GM11168 (cell line): ENCODE measurements around the gene CMA1.
"Not testable (repeated sequence)": the region's sequence is repeated elsewhere in the genome, so short reads cannot be mapped to it uniquely, and the experiment has no call there.

Source experiments
- in situ Hi-C: fragments of 300-500 bp; cut with MboI; formaldehyde crosslinking; loops from one replicate; pipeline ENCODE4 v1.12.0; 2022; ENCODE audit warnings: low sequenced_read_pairs; ENCODE audit not compliant: unreplicated experiment

Gene CMA1, protein sequence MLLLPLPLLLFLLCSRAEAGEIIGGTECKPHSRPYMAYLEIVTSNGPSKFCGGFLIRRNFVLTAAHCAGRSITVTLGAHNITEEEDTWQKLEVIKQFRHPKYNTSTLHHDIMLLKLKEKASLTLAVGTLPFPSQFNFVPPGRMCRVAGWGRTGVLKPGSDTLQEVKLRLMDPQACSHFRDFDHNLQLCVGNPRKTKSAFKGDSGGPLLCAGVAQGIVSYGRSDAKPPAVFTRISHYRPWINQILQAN

DNA sequence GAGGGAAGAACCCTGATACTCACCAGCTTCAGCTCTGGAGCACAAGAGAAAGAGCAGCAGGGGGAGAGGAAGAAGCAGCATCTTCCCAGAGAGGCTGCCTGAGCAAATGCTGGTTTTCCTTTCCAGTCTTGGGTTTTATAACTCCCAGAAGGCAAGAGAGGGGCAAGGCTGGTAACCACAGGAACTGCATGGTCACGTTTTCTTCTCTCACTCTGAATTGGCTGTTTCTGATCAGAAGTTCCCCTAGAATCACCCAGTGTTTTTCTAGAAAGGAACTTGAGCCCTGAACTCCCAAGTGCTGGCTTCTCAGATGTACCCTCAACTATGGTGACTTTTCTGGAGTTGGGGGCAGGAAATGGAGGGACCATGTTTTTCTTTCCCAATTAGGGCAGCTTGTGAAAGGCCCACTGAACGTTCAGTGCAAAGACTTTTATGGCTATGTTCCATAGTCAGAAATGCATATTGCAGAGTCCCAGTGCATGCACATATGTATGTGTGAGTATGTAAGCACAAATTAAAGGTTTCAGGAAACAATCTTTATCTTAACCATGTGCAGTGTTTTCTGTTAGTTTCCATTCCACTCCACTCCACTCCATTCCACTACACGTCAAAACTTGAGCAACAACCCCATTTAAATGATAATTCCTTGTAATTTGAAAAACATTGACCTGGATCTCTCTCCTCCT lies at the start of gene CMA1:
Gene CMA1, minus strand, starts transcription at position 111 of the 686 bp plus-strand sequence. Its CDS starts 30 bp downstream, at position 81.
- in situ Hi-C loops, result no loop called here

DNA sequence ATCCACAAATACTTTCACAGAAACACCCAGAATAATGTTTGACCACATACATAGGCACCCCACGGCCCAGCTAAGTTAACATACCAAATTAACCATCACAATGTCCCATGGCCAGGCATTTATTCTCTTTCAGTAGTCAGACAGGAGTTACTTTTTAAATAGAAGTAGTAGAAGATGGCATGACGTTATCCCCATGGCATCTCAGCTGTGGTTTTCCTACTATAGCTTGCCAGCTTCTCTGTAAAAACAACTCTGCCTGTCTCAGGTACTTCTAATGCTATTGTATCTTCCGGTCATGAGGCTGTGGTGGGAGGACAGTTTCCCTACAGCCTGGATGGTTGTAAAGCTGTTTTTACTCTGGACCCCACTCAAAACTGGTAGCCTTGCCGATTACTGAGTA lies 48.7 kb upstream of the CMA1 start:
- in situ Hi-C loops, result no loop called here

DNA sequence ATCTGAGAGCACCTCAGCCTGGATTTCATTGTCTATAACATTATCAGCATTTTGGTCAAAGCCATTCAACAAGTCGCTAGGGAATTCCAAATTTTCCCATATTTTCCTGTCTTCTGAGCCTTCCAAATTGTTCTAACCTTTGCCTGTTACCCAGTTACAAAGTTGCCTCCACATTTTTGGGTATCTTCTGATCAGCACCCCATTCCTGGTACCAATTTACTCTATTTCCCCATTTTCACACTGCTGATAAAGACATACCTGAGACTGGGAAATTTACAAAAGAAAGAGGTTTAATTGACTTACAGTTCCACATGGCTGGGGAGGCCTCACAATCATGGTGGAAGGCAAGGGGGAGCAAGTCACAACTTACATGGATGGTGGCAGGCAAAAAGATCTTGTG lies 41.0 kb upstream of the CMA1 start:
- in situ Hi-C loops, result not testable (repeated sequence)

DNA sequence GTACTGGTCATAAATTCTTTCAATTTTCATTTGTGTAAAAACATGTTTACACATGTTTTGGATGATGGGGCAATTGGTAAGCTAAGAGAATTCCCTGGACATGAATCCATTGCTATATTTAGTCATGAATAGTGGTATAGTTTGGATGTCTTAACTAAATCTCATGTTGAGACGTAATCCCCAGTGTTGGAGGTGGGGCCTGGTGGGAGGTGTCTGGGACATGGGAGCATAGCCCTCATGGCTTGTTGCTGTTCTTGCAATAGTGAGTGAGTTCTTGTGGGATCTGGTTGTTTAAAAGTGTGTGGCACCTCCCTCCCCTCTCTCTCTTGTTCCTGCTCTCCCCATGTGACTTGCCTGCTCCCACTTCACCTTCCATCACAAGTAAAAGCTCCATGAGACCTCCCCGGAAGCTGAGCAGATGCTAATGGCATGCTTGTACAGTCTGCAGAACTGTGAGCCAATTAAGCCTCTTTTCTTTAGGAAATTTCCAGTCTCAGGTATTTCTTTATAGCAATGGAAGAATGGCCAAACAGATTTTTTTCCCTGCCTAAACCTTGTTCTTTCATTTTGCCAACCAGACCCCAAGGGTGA lies 34.4 kb upstream of the CMA1 start:
- in situ Hi-C loops, result no loop called here

DNA sequence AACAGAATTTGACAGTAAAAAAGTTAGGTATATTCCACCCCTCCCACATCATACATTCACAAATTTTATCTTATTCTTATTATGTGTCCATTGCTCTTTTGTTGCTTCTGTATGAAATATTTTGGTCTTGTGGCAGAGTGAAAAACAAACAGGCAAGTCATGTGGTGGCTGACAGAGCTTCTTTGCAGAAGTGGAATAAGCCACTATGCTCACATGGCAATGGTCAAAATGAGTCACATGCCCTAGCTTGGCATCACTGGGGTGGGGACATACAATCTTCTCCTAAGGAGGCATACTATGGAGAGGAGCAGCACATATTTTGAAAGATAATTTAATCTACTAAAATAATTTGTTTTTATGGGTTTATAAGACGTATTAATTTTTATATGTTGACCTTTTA lies 27.7 kb upstream of the CMA1 start:
- in situ Hi-C loops, result no loop called here

DNA sequence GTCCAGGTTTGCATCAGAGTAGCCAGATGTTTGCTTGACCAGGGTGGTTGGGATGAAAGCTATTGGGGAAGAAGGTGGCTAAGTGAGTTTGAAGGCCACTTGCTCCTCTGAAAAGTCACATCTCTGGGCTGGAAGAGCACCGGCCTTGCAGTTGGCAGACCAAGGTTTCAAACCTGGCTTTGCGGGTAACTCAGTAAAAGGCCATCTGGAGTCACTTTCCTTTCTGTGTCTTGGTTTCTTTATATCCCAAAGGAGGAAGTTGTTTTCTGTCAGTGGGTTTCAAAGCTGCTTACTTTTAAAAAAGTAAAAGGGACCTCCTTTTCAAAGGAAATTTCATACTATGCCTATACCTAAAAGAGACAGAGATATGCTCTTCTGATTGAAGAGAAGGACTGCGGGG lies 26.2 kb upstream of the CMA1 start:
- in situ Hi-C loops, result no loop called here

DNA sequence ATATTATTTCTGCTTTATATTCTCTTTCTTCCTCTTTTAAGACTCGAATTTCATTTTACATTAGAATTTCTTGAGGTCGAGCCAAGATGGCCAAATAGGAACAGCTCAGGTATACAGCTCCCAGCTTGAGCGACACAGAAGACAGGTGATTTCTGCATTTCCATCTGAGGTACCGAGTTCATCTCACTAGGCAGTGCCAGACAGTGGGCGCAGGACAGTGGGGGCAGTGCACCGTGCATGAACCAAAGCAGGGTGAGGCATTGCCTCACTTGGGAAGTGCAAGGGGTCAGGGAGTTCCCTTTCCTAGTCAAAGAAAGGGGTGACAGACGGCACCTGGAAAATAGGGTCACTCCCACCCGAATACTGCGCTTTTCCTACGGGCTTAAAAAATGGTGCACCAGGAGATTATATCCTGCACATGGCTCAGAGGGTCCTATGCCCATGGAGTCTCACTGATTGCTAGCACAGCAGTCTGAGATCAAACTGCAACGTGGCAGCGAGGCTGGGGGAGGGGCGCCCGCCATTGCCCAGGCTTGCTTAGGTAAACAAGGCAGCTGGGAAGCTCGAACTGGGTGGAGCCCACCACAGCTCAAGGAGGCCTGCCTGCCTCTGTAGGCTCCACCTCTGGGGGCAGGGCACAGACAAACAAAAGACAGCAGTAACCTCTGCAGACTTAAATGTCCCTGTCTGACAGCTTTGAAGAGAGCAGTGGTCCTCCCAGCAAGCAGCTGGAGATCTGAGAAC lies 18.0 kb upstream of the CMA1 start:
- in situ Hi-C loops, result not testable (repeated sequence)

DNA sequence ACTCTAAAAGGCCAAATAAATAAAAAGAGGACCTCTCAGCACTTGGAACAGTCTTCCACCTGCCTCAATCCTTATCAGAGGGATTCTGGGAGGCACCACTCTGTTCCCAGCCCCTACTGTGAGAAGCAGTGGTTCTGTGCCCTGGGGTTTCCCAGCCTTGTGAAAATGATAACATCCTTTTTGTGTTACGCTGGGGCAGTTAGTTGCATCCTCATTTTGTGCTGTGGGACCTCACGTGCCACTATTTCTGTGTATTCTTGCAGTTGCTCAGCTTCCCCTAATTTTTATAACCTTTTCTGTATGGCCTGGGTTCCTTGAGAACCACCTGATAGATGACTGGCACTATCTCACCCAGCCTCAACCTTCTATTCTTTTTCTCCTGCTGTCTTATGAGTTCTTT lies 10.8 kb upstream of the CMA1 start:
- in situ Hi-C loops, result no loop called here

DNA sequence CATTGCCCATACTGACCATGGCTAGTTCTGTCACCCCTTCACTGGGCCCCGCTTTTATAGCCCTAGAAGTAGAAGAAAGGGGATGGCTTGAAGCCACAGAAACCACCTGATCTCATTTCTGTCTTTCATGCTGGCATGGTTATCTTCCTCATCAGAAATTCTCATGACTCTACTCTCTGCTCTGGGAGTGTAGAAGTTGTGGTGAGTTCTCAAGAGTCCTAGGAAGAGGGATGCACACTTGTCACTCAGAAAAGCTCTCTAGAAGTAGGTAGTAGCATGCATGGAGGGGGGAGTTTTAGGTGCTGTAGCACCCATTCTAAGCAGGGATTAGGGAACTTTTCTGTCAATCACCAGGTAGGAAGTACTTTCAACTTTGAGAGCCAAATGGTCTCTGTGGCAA lies 6.1 kb upstream of the CMA1 start:
- in situ Hi-C loops, result no loop called here

DNA sequence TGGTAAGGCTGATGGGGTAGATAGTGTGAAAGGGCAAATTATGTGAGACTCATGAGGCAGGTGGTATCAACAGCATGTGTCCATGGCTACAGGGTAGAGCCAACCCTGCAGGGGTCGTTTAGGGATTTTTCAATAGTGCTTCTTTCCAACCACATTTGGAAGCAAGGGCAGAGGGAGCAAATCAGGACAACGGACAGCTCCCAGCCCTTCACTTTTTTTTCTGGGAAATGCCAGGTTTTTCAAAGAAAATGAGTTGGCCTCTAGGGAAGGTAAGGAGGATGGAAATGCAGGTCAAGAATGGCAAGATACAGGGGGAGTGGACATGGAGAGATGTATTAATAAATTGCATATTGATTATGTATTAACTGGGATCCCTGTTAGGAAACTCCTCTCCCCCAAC lies 4.9 kb upstream of the CMA1 start:
- in situ Hi-C loops, result no loop called here

DNA sequence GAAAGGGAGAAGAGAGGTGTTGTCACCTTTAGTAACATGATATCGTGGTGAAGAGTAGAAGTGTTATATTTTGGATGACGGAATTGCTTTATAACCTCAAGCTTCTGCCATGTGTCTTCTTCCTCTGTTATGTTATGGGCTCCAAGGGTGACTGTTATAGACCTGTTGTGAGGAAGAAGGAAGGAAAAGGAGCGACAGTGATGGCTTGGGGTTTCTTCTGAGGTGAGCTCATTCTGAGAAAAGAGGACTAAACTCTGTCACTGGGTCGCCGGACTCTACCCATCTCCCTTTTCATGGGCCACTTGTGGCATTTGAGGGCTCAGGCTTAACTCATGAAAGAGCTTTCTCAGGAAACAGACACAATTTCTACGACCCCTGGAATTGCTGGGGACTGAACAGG lies 1.6 kb downstream of the CMA1 start:
- in situ Hi-C loops, result no loop called here

DNA sequence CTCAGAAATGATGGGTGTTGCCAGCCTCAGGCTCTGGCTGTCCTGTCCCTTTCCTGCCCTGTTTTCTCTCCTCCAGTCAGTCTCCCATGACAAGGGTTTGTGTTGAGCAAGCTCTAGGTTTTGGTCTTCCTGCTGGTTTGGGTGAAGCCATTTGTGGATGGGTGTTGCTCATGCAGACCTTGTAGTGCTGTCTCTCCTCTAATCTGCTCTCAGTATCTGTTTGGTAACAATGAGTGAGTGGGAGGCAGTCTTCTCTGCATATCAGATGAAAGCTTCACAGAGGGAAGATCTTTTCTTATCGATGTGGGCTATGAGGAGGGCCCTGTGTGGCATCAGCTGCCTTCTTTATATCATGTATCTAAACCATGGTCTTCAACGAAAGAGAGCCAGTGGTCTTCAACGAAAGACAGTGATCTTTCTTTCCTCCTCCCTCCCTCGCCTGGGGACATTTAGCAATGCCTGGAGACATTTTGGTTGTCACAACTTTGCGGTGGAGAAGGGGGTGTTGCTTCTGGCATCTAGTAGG lies 3.6 kb downstream of the CMA1 start:
- in situ Hi-C loops, result no loop called here

DNA sequence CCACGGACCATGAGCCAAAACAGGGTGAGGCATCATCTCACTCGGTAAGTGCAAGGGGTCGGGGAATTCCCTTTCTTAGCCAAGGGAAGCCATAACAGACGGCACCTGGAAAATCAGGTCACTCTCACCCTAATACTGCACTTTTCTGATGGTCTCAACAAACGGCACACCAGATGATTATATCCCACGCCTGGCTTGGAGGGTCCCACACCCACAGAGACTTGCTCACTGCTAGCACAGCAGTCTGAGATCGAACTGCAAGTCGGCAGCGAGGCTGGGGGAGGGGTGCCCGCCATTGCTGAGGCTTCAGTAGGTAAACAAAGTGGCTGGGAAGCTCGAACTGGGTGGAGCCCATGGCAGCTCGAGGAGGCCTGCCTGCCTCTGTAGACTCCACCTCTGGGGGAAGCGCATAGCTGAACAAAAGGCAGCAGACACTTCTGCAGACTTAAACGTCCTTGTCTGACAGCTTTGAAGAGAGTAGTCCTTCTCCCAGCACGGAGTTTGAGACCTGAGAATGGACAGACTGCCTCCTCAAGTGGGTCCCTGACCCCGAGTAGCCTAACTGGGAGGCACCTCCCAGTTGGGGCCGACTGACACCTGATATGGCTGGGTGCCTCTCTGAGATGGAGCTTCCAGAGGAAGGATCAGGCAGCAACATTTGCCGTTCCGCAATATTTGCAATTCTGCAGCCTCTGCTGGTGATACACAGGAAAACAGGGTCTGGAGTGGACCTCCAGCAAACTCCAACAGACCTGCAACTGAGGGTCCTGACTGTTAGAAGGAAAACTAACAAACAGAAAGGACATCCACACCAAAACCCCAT lies 16.3 kb downstream of the CMA1 start:
- in situ Hi-C loops, result not testable (repeated sequence)

DNA sequence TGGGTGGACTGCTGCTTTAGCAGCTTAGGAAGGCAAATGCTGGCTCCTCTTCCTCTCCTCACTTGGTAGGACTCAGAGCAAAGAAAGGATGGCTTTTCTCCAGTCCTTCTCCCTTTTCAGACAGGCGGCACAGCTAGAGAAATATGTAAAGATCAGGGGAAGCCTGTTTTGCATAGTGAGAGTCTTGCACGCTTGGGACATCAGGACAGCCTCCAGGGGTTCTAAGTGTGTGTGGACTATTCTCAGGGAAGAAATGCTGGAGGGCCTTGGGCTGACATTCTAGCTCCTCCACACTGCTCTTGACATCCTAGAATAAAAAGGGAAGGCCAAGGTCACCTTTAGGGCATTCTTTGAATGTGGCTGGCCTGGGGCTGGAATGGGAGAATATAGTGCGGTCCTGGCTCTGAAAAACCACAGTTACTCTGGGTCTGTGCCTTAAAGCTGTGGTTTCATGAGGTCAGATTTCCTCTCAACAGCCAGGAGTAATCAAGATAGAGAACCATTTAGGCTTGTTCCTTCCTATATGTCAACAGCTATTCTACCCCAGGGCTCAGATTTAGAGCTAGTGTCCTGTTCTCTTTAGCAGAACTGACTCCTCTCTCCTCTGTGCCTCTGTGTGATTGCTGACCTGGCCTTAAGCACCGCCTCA lies 24.3 kb downstream of the CMA1 start:
- in situ Hi-C loops, result no loop called here

DNA sequence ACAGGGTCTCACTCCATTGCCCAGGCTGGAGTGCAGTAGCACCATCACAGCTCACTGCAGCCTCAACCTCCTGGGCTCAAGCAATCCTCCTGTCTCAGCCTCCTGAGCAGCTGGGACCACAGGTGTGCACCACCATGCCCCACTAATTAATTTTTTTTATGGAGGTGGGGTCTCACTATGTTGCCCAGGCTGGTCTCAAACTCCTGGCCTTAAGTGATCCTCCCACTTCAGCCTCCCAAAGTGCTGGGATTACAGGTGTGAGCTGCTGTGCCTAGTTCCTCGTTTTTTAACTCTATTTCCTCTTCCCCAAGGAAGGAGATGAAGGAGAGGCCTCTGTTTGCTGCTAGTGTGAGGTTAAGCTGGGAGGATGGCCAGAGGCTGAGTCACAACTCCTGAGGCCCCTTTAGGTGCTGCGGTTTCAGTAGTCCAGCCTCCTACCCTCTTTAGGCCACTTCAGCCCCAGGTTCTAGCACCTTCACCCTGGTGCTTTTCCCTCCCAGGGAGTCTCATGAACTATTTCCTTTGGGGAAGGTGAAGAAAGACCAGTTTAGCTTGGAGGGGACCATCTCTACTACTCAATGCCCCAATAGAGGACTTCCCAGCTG lies 25.3 kb downstream of the CMA1 start:
- in situ Hi-C loops, result not testable (repeated sequence)

DNA sequence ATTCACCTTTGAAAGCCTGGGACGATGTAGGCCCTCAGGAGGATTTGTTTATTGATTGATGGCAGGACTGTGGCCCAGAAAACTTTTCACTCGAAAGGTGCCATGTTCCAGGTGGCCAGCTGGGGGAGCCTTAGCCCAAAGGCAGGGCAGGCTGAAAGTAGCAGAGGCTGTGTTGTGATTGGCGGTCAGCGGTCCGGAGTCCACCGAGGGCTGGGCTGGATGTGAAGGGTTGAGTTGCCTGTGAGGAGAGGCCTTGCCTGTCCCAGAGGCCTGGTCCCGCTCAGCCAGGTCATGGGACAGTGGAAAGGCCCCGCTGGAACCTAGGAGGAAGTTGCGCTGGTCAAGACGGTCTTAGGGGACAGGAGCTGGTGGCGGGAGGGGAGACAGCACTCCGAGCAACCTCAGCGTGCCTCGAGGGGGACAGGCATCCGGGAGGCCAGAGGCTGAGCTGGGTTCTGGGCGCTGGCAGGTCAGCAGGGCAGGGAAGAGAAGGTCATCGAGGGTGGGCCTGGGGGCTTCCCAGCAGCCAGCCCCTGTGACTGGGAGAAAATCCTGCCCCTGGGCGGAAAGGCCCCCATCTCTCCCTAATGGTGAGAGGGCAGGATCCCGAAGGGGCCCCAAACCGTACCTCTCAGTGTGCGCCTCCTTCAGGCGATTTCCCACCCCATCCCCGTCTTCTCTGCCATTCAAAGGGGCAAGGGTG lies 26.3 kb downstream of the CMA1 start:
- in situ Hi-C loops, result no loop called here

DNA sequence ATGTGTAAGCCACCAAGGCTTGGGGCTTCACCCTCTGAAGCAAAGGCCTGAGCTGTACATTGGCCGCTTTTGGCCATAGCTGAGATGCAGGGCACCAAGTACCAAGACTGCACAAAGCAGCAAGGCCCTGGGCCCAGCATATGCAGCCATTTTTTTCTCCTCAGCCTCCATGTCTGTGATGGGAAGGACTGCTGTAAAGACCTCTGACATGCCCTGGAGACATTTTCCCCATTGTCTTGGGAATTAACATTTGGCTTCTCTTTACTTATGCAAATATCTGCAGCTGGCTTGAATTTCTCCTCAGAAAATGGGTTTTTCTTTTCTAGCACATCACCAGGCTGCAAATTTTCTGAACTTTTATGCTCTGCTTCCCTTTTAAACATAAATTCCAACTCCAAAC lies 28.1 kb downstream of the CMA1 start:
- in situ Hi-C loops, result not testable (repeated sequence)

DNA sequence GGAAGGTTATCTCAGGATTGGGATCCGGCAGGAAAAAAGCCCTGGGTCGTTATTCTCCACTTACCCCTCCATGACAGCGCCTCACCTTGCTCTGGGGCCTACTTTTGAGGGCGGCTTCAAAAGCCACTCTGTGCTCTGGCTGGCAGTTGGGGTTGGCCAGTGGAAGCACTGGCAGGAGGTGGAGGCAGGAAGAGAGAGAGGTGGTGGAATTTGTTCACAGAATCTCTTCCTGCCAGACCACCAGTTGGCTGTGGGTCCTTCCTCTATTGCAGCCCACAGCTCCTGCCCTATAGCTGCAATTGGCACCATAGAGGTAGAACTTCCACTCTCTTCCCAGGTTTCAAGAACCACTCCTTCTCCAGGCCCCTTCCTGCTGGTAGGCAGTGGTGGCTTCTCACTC lies 32.8 kb downstream of the CMA1 start:
- in situ Hi-C loops, result no loop called here

DNA sequence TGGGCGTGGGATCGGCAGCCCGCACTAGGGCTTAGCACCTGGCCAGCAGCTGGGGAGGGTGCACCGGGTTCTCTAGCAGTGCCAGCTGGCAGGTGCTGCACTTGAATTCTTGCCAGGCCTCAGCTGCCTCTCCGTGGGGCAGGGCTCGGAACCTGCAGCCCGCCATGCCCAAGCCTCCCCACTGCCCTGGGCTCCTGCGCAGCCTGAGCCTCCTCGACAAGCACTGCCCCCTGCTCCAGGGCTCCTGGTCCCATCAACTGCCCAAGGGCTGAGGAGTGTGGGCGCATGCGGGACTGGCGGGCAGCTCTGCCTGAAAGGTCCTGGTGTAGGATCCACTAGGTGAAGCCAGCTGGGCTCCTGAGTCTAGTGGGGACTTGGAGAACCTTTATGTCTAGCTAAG lies 34.9 kb downstream of the CMA1 start:
- in situ Hi-C loops, result no loop called here
